HG03432 (cell line): Measurements from ENCODE around the gene PCYT2.

Source experiments
- ATAC-seq: cut with Tn5 transposase; IDR thresholded peaks from one replicate; pipeline ENCODE4 v1.9.1; 2021; ENCODE audit warnings: mild to moderate bottlenecking, moderate library complexity; ENCODE audit not compliant: unreplicated experiment

Gene PCYT2

GRCh38 chr17:81877569-81877968 is 33.6 kb downstream of the PCYT2 start:
- ATAC-seq, result no peak

- peak; percentile 53 for ATAC-seq
Measured at GRCh38 chr17:81871387-81872230, 39.6 kb downstream of the PCYT2 start.

DNA sequence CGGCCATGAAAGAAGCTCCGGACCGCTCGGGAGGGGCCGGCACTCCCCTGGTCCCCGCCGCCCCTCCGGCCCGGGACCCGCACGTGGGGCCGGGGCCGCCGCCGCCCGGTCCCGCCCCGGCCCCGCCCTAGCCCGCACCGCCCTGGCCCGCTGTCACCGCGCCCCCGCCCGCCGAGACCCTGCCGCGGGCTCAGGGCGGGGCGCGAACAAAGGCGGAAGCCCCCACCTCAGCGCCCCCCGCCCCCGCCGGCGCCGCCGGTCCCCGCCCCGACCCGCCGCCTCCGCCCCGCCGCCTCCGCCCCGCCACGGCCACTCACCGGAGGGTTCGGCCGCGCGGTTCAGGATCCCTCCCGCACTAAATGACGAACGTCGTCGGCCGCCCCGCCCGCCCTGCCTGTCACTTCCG is 40.2 kb downstream of the PCYT2 start, which contains the start of gene ARHGDIA:
Gene ARHGDIA (minus strand): TSS at position 357 of the 406 bp plus-strand sequence. CDS start 1,407 bp downstream, outside the sequence.
- ATAC-seq, result peak; percentile 26

GRCh38 chr17:81870131-81870980 is 40.8 kb downstream of the PCYT2 start:
- ATAC-seq, result peak; percentile 16

DNA sequence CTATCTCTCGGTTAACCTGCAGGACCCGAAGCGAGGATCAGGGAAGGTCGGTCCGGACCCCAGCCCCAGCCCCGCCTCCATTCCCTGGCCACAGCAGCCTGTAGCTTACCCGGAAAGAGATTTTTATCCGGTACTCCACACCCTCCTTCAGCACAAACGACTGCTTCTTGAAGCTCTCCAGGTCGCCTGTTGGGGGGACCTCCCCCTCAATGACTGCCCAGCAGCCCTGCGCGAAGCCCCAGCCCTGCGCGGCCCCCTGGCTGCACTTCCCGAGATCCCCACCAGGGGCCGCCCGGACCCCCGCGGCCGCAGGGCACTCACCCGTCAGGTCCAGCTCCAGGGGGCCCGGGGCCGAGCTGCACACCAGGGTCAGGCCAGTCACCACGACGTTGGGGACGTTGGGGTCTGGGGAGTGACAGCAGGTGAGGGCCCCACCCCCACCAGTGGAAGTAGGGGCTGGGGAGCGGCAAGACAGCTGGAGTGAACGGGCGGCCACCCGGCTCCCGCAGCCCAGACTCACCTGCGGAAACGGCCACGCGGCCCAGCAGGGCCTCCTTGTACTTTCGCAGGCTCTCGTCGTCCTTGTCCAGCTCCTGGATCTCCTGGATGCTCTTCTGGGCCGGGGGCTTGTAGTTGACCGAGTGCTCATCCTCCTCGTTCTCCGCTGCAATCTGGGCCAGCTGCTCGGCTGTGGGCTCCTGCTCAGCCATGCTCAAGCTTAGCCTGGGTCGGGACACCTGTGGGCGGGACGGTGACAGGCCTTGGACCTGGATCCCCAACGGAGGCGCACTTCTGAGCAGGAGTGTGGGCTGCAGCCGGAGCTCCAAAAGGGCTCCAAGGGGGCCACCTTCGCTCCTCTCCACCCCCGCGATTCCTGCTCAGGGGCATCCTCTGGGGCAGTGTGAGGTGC is 41.7 kb downstream of the PCYT2 start:
- ATAC-seq, result no peak

DNA sequence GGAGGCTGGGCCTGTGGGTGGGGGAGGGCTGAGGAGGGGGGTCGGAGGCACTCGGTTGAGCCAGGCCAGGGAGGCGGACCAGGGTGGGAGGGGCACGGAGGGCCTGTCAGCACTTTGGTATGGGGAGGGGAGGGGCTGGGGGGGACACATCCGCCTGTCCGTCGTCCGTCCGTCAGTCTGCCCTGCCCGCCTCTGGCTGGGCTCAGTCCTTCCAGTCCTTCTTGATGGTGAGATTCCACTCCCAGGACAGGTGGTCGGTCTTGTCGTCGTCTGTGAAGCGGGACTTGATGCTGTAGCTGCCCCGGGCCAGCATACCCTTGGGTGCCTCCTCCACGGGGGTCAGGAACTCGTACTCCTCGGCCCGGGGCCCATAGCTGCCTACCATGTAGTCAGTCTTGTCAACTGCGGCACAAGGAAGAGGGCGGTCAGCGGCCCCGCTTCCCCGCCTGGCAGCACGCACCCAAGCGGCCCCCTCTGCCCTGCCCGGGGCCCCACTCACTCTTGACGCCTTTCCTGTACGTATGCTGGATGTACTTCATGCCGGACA is 42.5 kb downstream of the PCYT2 start:
- no peak for ATAC-seq

GRCh38 chr17:81867991-81868673 is 43.1 kb downstream of the PCYT2 start:
- ATAC-seq, result no peak

DNA sequence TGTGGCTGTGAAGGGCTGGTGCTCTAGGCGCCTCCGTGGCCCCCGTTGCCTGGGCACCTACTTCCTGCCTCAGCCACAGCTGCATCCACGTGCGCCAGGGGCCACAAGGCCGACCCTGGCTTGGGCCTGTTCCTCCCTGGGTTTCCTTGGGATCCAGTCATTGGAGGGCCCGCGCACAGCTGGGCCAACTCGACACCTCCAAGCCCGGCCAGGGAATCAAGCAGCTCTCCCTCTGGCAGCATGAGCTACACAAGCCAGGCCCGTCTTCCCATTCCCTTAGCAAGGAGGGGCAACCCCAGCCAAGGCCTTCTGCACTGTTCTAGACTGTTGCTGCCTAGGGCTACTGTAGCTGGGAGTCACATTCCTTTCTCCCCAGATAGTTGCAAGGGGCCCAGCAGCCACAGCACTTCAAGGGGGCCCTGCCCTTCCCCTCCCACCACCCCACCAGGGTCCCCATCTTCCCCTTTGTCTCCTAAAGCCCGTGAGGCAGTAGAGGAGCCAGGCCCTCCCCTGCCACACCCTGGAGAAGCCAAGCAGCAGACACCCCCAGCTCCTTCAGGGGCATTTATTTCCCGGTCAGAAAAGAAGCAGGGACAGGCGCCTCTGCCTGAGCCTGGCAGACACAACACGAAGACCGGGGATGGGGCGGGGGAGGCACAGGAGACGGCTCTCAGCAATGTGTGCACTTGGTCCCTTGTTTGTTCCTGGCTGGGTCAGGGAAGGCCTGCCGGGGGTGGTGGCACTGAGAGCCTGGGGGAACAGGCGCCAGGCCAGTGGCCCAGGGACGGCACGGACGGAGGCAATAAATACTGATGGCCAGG is 43.8 kb downstream of the PCYT2 start:
- no peak for ATAC-seq

DNA sequence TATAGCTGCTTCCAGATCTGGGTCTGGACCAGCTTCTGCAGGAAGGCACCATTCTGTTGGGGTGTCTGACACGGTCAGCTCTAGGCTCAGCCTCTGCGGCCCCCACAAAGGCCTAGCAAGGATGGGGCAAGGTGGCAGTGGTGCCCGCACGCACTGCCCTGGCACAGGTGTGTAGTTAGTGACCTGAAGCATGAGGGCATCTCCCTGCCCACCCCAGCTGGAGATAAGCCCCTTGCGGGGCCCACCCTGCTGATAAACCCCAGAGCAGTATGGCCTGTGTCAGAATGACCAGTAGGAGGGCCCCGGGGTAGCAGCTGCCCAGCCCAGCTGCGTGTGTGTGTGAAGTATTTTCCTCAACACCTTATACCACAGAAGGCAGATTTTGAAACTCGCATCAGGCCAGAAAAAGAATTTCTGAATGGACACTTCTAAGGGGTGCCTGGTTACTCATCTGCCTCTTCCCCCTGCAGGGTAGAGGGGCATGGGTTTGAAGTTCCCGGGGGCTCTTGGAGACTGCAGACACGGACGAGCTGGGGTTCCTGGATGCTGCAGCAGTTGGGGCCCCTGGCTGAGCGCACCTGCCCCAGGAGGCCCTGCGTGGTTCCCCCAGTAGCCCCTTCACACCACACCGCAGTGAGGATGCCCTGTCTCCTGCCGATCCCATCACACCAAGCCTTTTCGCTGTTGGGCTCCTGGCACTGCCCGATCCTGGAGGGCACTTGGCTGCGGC is 44.6 kb downstream of the PCYT2 start:
- no peak for ATAC-seq

DNA sequence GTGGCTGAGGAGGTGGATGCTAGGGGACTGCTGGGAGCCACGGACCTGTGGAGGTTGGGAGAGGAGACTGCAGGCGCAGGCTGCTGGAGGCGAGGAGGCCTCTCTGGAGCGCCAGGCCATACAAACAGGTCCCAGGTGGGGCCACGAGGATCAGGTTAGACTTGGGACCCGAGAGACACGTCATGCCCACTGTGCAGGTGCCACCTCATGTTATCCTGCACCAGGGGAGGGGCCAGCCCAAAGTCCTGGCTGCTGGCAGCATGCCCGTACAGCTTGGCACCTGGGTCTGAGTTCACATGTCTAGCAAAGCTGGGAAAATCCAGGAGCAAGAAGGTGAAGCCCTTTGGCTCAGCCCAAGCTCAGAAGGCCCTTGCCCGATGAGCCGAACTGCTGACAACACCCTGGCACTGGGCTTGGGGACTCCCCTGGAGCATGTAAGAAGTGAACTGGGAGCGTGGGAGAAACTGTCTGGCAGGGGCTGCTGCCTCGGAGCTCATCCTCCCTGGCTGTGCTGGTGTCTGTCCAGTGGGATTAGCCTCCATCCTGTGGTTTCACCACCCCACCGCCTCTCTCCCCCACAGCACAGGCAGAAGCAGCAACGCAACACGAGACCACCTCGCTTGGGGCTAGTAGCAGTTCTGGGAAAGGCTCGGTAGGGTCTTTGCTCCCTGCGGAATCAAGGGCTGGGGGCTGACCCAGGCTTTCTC is 45.3 kb downstream of the PCYT2 start:
- no peak for ATAC-seq

DNA sequence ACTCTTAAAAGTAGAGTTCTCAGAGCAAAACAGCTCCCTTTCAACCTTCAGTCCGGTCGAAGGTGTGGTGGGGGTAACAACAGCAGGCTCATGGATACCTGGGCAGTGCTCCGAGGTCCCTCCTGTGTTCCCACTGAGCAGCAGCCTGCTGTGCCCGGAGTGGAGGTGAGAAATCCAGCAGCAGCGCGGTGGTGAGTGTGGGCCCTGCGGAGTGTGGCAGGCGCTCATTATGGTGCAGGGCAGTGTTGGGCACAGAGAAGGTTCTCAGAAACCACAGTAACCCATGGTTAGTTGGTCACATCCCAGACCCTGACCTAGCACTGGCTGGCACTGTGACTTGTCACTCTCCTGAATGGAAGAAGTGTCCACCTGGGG is 45.9 kb downstream of the PCYT2 start:
- ATAC-seq, result no peak

DNA sequence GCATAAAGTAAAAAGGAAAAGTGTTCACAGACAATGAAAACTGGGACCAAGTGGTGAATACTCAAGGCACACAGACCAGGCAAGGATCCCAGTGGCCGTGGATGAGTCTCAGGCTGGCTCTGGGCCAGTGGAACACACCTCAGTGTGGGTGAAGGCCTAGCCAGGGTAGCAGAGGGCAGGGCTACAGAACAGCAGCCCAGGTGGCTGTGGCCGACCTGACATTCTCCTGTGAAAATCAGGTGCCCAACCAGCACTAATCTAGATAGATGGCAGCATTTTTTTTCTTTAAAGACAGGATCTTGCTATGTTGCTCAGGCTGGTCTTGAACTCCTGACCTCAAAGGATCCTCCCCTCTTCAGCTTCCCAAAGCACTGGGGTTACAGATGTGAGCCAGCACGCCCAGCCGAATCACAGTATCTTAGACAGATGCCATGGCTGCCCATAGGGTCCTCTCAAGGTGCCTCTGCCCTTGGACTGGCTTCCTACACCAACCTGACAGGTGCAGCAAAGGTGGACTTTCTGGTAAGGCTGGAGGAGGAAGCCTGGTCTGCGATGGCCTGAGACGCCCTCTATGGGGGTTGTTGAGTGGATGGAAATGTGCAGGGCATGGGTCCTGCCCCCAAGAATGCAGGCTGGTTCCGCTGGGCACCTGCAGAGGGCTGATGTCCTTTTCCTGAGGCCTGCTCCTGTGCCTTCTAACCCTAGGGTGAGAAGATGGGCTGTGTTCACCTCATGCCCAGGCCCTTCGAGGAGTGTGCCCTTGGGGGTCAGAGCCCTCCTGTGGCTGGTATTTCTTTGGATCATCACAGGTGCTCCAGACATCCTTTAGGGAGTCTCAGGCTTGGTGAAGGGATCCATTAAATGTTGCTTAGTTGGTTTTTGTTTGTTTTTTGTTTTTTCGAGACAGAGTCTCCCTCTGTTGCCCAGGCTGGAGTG is 47.1 kb downstream of the PCYT2 start:
- ATAC-seq, result no peak

GRCh38 chr17:81863123-81863675 is 48.0 kb downstream of the PCYT2 start:
- no peak for ATAC-seq

- ATAC-seq, result peak; percentile 70
Measured at GRCh38 chr17:81860756-81861568, 50.2 kb downstream of the PCYT2 start.

DNA sequence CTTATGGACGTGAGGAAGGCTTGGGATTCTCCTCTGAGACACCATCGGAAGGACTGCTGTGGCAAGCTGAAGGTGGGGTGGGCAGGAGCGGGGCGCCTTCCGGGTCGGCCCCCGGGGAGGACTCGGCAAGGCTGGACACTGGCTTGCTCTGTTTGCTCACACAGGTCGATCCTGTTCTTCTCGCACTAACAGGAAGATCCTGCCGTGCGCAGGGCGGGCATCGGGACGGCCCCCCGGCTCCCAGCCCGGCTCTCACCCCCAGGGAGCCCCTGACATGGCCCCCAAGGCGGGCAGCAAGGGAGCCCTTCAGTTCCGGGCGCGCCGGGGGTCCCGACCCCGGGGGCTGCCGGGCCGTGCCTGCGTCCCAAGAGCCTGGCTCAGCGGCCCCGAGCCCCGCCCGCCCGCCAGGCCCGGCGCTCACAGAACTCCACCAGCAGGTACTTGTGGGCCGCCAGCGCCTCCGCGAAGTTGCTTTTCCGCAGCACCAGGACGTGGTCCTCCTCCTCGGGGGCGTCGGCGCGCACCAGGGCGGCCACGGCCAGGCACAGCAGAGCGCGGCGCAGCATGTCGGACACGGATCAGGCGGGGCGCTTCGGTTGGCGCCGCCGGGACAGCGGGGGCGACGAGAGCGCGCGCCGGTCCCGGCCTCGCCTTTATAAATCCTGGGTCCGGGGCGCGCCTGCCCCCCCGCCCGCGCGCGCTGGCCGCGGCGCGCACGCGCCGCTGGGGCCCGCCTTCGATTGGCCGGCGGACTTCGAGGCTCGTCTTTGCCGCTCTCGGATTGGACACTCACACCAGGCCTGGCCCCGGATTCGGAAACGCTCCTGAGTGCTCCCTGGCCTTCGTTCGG is 51.1 kb downstream of the PCYT2 start, which contains the start of gene P4HB:
Gene P4HB (minus strand): TSS at position 630 of the 850 bp plus-strand sequence. CDS start 64 bp downstream, at position 566.
- ATAC-seq, result peak; percentile 8
